ENCODE measurements around the gene CD44.

Gene CD44

DNA sequence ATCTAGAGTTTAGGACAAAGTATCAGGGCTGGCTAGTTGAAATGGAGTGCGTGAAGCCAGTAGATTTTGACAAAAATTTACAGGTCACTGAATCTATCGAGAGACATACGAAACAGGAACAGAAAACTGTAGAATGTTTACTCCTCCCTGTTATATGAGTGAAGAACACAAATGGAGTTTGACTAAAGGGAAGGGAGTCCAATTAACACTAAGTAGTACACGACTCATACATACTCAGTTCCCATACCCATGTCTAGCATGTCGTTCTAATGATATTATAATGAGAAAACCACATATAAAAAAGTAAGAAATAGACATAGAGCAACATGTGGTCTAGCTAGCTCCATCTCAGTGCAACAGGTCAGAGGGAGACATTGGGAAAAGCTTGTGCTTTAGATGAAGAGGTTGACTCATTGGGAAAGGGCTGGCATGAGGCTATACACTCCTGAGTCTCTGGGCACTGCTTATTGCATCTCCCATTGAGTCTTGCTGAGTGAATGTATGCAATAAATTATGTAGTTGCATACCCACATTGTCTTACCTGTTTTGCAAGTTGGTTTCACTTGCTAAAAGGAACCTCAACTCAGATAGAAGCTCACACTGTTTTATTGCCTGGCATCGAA, 43.5 kb downstream of the CD44 start:
- Histone ChIP-seq H3K27ac (ENCODE audit: low read depth, low read length) (no peak overlapping the region), H3K4me3 (ENCODE audit: low read length) (no peak overlapping the region), H3K4me1 (ENCODE audit: control insufficient read depth, low read length) (no peaks in the 10 kb centered on the region), H3F3A (ENCODE audit: control insufficient read depth, insufficient read depth) (no peaks in the 10 kb centered on the region), H4K20me1 (ENCODE audit: control insufficient read depth, insufficient read depth, low read depth, low read length) (no peaks in the 10 kb centered on the region), H3K4me2 (ENCODE audit: low read length) (no peak overlapping the region), H3K9me2 (replicated peaks; ENCODE audit: control insufficient read depth, low read length) (no peaks in the 10 kb centered on the region), H3K36me3 (ENCODE audit: control insufficient read depth, low read length) (no peaks in the 10 kb centered on the region), H3K27me3 (ENCODE audit: control insufficient read depth, low read length) (peaks cover 2% of the 10 kb centered on the region; the same call in 1 of the 2 replicates), H3K9me3 (ENCODE audit: control insufficient read depth, insufficient read depth, low read length) (no peaks in the 10 kb centered on the region), H3K79me2 (ENCODE audit: control insufficient read depth, low read length) (no peaks in the 10 kb centered on the region)
- TF ChIP-seq, protein P1, sequence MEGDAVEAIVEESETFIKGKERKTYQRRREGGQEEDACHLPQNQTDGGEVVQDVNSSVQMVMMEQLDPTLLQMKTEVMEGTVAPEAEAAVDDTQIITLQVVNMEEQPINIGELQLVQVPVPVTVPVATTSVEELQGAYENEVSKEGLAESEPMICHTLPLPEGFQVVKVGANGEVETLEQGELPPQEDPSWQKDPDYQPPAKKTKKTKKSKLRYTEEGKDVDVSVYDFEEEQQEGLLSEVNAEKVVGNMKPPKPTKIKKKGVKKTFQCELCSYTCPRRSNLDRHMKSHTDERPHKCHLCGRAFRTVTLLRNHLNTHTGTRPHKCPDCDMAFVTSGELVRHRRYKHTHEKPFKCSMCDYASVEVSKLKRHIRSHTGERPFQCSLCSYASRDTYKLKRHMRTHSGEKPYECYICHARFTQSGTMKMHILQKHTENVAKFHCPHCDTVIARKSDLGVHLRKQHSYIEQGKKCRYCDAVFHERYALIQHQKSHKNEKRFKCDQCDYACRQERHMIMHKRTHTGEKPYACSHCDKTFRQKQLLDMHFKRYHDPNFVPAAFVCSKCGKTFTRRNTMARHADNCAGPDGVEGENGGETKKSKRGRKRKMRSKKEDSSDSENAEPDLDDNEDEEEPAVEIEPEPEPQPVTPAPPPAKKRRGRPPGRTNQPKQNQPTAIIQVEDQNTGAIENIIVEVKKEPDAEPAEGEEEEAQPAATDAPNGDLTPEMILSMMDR (IDR thresholded peaks at IDR 0.05; ENCODE audit: low read depth, low read length, poor library complexity, severe bottlenecking): no peak
- TF ChIP-seq EZH2phosphoT487 (IDR thresholded peaks at IDR 0.05; ENCODE audit: borderline replicate concordance, low read length): no peak

DNA sequence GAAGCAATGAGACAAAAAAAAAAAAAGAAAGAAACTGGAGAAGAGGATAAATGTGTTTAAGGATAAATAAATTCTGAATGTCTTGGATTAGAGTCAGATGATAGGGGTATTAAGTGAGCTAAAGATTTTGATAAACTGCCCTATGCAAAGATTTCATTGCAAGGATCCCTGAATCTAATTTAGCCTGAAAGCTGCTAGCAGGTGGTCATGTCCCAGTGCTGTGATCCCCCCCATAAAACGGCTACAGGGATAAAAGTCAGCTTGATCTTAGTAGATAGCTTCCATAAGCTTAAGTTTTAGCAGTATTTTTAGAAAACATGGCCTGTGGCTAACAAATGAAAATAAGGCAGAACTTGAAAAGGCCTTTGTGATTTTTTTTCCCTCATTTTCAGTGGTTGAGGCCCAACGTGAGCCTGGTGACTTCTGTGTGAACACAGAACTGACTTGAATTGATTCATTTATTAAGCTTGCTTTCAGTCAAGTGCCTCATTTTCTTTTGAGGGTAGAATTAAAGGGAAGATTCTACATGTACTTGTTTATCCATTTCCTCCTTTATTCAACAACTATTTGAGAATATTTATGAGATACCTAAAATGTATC, 44.5 kb downstream of the CD44 start:
- H4K20me1 ChIP-seq (ENCODE audit: control insufficient read depth, insufficient read depth, low read depth, low read length): no peaks in the 10 kb centered on the region

DNA sequence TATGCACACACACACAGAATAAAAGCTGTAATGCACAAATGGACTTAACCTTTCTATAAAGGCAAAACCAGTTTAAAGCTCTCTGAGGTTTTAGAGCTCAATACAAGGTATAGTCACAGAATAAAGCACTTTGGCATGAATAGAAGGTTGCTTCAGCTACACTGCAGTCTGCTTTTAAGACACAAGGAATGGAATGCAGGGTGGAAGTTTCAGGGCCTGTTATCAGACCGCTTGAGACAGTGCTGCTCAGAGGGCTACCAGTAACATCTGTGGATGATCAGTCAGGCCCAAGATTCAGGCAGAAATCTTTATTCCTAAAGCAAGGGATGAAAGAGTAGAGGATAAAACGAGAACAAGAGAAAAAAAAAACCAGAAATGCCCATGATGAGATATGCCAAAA, 46.7 kb downstream of the CD44 start:
- Histone ChIP-seq H3K4me3 (ENCODE audit: low read length) (no peak overlapping the region), H3K27me3 (ENCODE audit: control insufficient read depth, low read length) (peaks cover 2% of the 10 kb centered on the region; the same call in 1 of the 2 replicates), H3K27ac (ENCODE audit: low read depth, low read length) (no peak overlapping the region), H3K9me3 (ENCODE audit: control insufficient read depth, insufficient read depth, low read length) (no peaks in the 10 kb centered on the region), H4K20me1 (ENCODE audit: control insufficient read depth, insufficient read depth, low read depth, low read length) (no peaks in the 10 kb centered on the region), H3K4me2 (ENCODE audit: low read length) (no peak overlapping the region), H3K79me2 (ENCODE audit: control insufficient read depth, low read length) (no peaks in the 10 kb centered on the region), H3K36me3 (ENCODE audit: control insufficient read depth, low read length) (no peaks in the 10 kb centered on the region), H3K4me1 (ENCODE audit: control insufficient read depth, low read length) (no peaks in the 10 kb centered on the region), H3F3A (ENCODE audit: control insufficient read depth, insufficient read depth) (no peaks in the 10 kb centered on the region), H3K9me2 (replicated peaks; ENCODE audit: control insufficient read depth, low read length) (no peaks in the 10 kb centered on the region)
- TF ChIP-seq EZH2phosphoT487 (IDR thresholded peaks at IDR 0.05; ENCODE audit: borderline replicate concordance, low read length): no peak
- TF ChIP-seq, protein P1 (IDR thresholded peaks at IDR 0.05; ENCODE audit: low read depth, low read length, poor library complexity, severe bottlenecking): no peak

More for the DNA sequence above, 44.5 kb downstream of the CD44 start:
- Histone ChIP-seq H3K4me2 (ENCODE audit: low read length) (no peak overlapping the region), H3F3A (ENCODE audit: control insufficient read depth, insufficient read depth) (no peaks in the 10 kb centered on the region), H3K79me2 (ENCODE audit: control insufficient read depth, low read length) (no peaks in the 10 kb centered on the region), H3K36me3 (ENCODE audit: control insufficient read depth, low read length) (no peaks in the 10 kb centered on the region), H3K4me3 (ENCODE audit: low read length) (no peak overlapping the region), H3K4me1 (ENCODE audit: control insufficient read depth, low read length) (no peaks in the 10 kb centered on the region), H3K9me2 (replicated peaks; ENCODE audit: control insufficient read depth, low read length) (no peaks in the 10 kb centered on the region), H3K27ac (ENCODE audit: low read depth, low read length) (no peak overlapping the region), H3K27me3 (ENCODE audit: control insufficient read depth, low read length) (peaks cover 2% of the 10 kb centered on the region; the same call in 1 of the 2 replicates), H3K9me3 (ENCODE audit: control insufficient read depth, insufficient read depth, low read length) (no peaks in the 10 kb centered on the region)
- TF ChIP-seq EZH2phosphoT487 (IDR thresholded peaks at IDR 0.05; ENCODE audit: borderline replicate concordance, low read length): no peak
- TF ChIP-seq, protein P1 (IDR thresholded peaks at IDR 0.05; ENCODE audit: low read depth, low read length, poor library complexity, severe bottlenecking): no peak
